ENCODE measurements around the gene ACOX1. TPM values are rescaled to one million over a fixed set of nuclear protein-coding genes. Genes with fewer than 3 reads are reported as not detected.

Gene ACOX1
- total and polyA plus RNA-seq, 2 of the 13 experiments (the other 11 are each of a cell fraction or from before 2014, with no cell fraction given) = 86.4 to 120 TPM

DNA sequence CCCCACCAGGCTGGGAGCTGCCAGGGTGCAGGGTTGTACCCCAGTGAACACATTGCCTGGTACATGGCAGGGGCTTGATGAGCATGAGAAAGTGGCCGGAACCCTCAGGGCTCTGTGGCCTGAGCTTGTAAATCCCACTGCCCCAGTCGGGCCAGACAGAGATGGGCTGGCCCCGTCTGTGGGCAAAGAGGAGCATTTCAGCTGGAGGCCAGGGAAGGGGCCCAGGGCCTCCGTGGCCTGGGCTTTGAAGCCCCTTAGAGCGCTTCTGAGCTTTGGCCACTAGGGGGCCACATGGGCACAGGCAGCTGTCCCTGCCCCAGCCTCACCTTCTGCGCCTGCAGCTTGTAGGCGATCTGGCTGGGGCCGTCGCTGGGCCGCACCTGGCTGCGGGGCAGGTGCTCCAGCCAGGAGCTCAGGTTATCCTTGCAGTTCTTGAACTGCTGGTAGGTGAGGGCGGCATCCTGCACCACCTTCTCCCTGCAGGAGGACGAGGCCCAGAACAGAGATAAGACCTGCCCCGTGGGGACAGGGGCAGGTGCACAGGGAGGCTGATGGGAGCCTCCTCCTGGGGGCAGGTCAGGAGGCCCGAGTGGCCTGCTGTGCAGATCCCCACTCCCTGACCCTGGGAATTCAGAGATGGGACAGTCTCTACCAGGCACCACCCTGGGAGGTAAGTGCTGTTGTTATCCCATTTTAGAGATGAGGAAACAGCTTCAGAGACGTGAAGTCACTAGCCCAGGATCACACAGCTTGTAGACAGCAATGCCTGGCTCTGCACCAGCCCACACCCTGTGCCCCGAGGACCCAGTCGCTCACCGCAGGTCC is 35.3 kb upstream of the ACOX1 start (continued):
- TF ChIP-seq, protein P1, sequence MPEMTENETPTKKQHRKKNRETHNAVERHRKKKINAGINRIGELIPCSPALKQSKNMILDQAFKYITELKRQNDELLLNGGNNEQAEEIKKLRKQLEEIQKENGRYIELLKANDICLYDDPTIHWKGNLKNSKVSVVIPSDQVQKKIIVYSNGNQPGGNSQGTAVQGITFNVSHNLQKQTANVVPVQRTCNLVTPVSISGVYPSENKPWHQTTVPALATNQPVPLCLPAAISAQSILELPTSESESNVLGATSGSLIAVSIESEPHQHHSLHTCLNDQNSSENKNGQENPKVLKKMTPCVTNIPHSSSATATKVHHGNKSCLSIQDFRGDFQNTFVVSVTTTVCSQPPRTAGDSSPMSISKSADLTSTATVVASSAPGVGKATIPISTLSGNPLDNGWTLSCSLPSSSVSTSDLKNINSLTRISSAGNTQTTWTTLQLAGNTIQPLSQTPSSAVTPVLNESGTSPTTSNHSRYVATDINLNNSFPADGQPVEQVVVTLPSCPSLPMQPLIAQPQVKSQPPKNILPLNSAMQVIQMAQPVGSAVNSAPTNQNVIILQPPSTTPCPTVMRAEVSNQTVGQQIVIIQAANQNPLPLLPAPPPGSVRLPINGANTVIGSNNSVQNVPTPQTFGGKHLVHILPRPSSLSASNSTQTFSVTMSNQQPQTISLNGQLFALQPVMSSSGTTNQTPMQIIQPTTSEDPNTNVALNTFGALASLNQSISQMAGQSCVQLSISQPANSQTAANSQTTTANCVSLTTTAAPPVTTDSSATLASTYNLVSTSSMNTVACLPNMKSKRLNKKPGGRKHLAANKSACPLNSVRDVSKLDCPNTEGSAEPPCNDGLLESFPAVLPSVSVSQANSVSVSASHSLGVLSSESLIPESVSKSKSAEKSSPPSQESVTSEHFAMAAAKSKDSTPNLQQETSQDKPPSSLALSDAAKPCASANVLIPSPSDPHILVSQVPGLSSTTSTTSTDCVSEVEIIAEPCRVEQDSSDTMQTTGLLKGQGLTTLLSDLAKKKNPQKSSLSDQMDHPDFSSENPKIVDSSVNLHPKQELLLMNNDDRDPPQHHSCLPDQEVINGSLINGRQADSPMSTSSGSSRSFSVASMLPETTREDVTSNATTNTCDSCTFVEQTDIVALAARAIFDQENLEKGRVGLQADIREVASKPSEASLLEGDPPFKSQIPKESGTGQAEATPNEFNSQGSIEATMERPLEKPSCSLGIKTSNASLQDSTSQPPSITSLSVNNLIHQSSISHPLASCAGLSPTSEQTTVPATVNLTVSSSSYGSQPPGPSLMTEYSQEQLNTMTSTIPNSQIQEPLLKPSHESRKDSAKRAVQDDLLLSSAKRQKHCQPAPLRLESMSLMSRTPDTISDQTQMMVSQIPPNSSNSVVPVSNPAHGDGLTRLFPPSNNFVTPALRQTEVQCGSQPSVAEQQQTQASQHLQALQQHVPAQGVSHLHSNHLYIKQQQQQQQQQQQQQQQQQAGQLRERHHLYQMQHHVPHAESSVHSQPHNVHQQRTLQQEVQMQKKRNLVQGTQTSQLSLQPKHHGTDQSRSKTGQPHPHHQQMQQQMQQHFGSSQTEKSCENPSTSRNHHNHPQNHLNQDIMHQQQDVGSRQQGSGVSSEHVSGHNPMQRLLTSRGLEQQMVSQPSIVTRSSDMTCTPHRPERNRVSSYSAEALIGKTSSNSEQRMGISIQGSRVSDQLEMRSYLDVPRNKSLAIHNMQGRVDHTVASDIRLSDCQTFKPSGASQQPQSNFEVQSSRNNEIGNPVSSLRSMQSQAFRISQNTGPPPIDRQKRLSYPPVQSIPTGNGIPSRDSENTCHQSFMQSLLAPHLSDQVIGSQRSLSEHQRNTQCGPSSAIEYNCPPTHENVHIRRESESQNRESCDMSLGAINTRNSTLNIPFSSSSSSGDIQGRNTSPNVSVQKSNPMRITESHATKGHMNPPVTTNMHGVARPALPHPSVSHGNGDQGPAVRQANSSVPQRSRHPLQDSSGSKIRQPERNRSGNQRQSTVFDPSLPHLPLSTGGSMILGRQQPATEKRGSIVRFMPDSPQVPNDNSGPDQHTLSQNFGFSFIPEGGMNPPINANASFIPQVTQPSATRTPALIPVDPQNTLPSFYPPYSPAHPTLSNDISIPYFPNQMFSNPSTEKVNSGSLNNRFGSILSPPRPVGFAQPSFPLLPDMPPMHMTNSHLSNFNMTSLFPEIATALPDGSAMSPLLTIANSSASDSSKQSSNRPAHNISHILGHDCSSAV (CRISPR knock-in tag; IDR thresholded peaks at IDR 0.05; ENCODE audit: borderline replicate concordance) = no peak
- TF ChIP-seq GTF3A (CRISPR knock-in tag; conservative IDR thresholded peaks at IDR 0.05) (no peak), GPN1 (CRISPR knock-in tag; IDR thresholded peaks at IDR 0.05; ENCODE audit: borderline replicate concordance) (no peak), HMG20B (CRISPR knock-in tag; conservative IDR thresholded peaks at IDR 0.05) (0 out of 2 replicates have a peak, but pooled peaks have one; percentile 16), SALL1 (CRISPR knock-in tag; IDR thresholded peaks at IDR 0.05) (peak; percentile 68), ARNT2 (CRISPR knock-in tag; IDR thresholded peaks at IDR 0.05; ENCODE audit: low read depth) (no peak), ZNF83 (CRISPR knock-in tag; IDR thresholded peaks at IDR 0.05; ENCODE audit: borderline replicate concordance) (0 out of 2 replicates have a peak, but pooled peaks have one; percentile 26), ONECUT2 (CRISPR knock-in tag; IDR thresholded peaks at IDR 0.05) (no peak), HCFC1 (IDR thresholded peaks at IDR 0.05; ENCODE audit: low read depth, low read length) (no peak), RAD21 (CRISPR knock-in tag; IDR thresholded peaks at IDR 0.05) (peak; percentile 98), ZNF556 (CRISPR knock-in tag; IDR thresholded peaks at IDR 0.05; ENCODE audit: borderline replicate concordance) (0 out of 2 replicates have a peak, but pooled peaks have one; percentile 58), THRA (CRISPR knock-in tag; IDR thresholded peaks at IDR 0.05; ENCODE audit: borderline replicate concordance) (peak; percentile 72; the same call in 1 of the 2 replicates), ZNF34 (CRISPR knock-in tag; IDR thresholded peaks at IDR 0.05; ENCODE audit: borderline replicate concordance) (0 out of 2 replicates have a peak, but pooled peaks have one; percentile 37), ZNF839 (CRISPR knock-in tag; IDR thresholded peaks at IDR 0.05; ENCODE audit: borderline replicate concordance) (0 out of 2 replicates have a peak, but pooled peaks have one; percentile 59), ZNF75D (CRISPR knock-in tag; IDR thresholded peaks at IDR 0.05; ENCODE audit: borderline replicate concordance) (no peak), PPARG (CRISPR knock-in tag; conservative IDR thresholded peaks at IDR 0.05) (0 out of 2 replicates have a peak, but pooled peaks have one; percentile 34), TFAP4 (IDR thresholded peaks at IDR 0.05; ENCODE audit: borderline replicate concordance, low read depth) (0 out of 2 replicates have a peak, but pooled peaks have one; percentile 25), ZSCAN12 (CRISPR knock-in tag; IDR thresholded peaks at IDR 0.05) (no peak)
